NCI-H1092 treated with DMSO at 0.1 percent for 48 hours (cell line): ENCODE data around the gene PEX6.
"Not testable (repeated sequence)": the region's sequence is repeated elsewhere in the genome, so short reads cannot be mapped to it uniquely, and the experiment has no call there.

Source experiments
- DNase-seq: peaks from one replicate; lab custom pipeline; 2025; lab: John Stamatoyannopoulos, UW

PEX6 gene

GRCh38 chr6:43001843-43002242, 22.9 kb upstream of the PEX6 start:
- no peak for DNase-seq

GRCh38 chr6:42998205-42998604, 19.2 kb upstream of the PEX6 start:
- not testable (repeated sequence) for DNase-seq

- DNase-seq: no peak
These were observed 17.5 kb upstream of the PEX6 start for GRCh38 chr6:42996513-42996912.

GRCh38 chr6:42993445-42993844, 14.5 kb upstream of the PEX6 start:
- no peak for DNase-seq

GRCh38 chr6:42989923-42990322, 10.9 kb upstream of the PEX6 start:
- no peak for DNase-seq

GRCh38 chr6:42988486-42989020, 9.6 kb upstream of the PEX6 start:
- no peak for DNase-seq

- no peak for DNase-seq
These were observed 8.8 kb upstream of the PEX6 start for GRCh38 chr6:42987533-42988451.

- DNase-seq: no peak
These were observed 6.0 kb upstream of the PEX6 start for GRCh38 chr6:42984924-42985475.

GRCh38 chr6:42984001-42984923, 5.3 kb upstream of the PEX6 start, which contains the start of gene PPP2R5D:
TSS of gene PPP2R5D (plus strand) at chr6:42984570. CDS start at chr6:42984678, 108 bp downstream.
- DNase-seq: peak; percentile 100

- no peak for DNase-seq
These were observed 2.9 kb upstream of the PEX6 start for GRCh38 chr6:42981836-42982235.

- DNase-seq: no peak
These were observed 669 bp upstream of the PEX6 start for GRCh38 chr6:42979523-42980177.

- DNase-seq: no peak
These were observed 518 bp downstream of the PEX6 start for GRCh38 chr6:42978487-42978838.

- DNase-seq: no peak
These were observed 4.0 kb downstream of the PEX6 start for GRCh38 chr6:42974919-42975505.

- DNase-seq: no peak
These were observed 5.1 kb downstream of the PEX6 start for GRCh38 chr6:42973926-42974325.

GRCh38 chr6:42971746-42972327, 7.1 kb downstream of the PEX6 start:
- no peak for DNase-seq

GRCh38 chr6:42970871-42971612, 7.9 kb downstream of the PEX6 start:
- DNase-seq: no peak

GRCh38 chr6:42969934-42970333, 9.0 kb downstream of the PEX6 start:
- no peak for DNase-seq

- DNase-seq: no peak
These were observed 9.6 kb downstream of the PEX6 start for GRCh38 chr6:42969431-42969830.

GRCh38 chr6:42968783-42969182, 10.2 kb downstream of the PEX6 start:
- no peak for DNase-seq

- no peak for DNase-seq
These were observed 10.8 kb downstream of the PEX6 start for GRCh38 chr6:42968126-42968701.
